ENCODE results near the gene CLCN4.

DNA sequence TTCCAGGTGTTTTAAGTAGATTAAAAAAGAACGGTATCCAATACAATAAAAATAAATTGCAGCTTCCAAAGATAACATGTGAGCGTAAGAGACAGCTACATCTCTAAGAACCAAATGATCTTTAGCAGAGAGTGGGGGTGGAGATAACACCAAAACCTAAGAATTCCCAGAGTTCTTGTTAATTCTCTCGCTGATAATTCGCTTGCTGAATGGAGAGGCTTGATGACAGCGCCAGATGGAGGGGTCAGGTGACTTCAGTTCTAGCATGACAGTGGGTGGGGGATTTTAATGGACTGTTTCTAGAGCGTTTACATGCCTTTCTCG is 2.3 kb downstream of the CLCN4 start:
- TF ChIP-seq, protein P1, sequence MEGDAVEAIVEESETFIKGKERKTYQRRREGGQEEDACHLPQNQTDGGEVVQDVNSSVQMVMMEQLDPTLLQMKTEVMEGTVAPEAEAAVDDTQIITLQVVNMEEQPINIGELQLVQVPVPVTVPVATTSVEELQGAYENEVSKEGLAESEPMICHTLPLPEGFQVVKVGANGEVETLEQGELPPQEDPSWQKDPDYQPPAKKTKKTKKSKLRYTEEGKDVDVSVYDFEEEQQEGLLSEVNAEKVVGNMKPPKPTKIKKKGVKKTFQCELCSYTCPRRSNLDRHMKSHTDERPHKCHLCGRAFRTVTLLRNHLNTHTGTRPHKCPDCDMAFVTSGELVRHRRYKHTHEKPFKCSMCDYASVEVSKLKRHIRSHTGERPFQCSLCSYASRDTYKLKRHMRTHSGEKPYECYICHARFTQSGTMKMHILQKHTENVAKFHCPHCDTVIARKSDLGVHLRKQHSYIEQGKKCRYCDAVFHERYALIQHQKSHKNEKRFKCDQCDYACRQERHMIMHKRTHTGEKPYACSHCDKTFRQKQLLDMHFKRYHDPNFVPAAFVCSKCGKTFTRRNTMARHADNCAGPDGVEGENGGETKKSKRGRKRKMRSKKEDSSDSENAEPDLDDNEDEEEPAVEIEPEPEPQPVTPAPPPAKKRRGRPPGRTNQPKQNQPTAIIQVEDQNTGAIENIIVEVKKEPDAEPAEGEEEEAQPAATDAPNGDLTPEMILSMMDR (IDR thresholded peaks at IDR 0.05): no peak
- TF ChIP-seq POLR2A (IDR thresholded peaks at IDR 0.05) (no peak), EP300 (IDR thresholded peaks at IDR 0.05) (no peak), POLR2AphosphoS5 (IDR thresholded peaks at IDR 0.05) (no peak)

Measured in suprapubic skin (tissue), 4 donors.